GM19238 (cell line): ENCODE measurements around the gene ZNF839.
"Not testable (repeated sequence)": the region's sequence is repeated elsewhere in the genome, so short reads cannot be mapped to it uniquely, and the experiment has no call there.

Experiments
- DNase-seq: peaks from one replicate; pipeline ENCODE4 v3.0.0; 2011; ENCODE audit warnings: low spot score; ENCODE audit not compliant: insufficient read length

ZNF839 gene

DNA sequence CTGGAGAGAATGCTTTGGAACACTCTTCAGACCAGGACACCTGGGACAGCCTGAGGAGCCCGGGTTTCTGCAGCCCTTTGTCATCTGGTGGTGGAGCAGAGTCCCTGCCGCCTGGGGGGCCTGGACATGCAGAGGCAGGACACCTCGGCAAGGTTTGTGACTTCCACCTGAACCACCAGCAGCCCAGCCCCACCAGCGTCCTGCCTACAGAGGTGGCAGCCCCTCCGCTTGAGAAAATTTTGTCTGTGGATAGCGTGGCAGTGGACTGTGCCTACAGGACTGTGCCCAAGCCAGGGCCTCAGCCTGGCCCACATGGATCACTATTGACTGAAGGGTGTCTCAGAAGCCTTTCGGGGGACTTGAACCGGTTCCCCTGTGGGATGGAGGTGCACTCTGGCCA lies 22.0 kb downstream of the ZNF839 start:
- DNase-seq, result no peak

DNA sequence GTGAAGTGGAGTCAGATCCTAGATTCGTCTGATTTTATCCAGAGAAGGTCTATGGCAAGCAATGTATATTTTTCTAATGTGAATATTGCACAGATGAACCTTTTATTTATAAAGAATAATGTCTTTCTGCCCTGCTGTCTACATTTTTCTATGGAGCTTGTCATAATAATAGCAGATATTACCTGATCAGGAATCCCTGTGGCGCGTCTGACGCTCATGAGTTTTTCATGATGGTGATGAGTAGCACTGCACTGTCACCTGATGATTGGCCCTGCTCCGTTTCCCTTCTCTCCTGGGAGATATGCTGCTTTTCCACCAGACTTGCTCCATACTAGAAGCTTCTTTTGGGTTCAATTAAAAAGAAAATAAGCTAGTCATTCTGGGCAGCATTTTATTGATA lies 22.7 kb downstream of the ZNF839 start:
- DNase-seq, result no peak

DNA sequence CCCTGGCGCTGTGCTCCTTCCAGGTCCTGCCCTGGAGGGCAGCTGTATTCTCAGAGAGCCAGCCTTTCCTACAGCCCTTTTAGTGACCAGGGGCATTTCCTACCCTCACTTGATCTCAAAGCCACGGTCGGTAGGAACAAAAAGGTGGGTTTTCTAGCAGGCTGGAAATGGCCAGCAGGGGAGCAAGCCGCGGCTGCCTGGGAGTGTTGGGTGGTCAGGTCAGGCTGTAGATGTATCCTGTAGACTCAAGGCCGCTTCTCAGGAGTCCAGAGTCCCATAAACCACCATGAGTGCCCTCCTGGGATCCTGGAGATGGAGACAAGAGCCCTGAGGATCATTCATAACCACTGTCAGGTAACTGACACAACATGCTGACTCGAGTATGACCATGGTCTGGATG lies 24.5 kb downstream of the ZNF839 start:
- no peak for DNase-seq

DNA sequence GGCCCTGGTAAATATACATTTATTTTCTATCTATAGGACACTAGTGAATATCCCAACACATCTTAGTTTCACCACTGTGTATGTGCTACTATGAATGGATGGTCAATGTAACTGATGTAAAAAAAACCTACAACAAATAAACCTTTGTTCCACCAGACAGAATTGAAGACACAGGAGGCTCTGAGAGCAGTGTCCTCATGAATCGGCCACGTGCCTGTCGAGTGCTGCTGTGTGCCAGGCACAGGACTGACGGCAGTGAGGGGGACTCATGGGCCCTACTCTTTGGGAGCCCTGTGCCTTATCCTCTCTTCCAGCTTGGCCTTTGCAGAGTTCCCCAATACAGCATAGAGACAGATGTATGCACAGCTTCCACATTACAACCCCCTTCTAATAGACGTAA lies 24.9 kb downstream of the ZNF839 start:
- DNase-seq, result no peak

DNA sequence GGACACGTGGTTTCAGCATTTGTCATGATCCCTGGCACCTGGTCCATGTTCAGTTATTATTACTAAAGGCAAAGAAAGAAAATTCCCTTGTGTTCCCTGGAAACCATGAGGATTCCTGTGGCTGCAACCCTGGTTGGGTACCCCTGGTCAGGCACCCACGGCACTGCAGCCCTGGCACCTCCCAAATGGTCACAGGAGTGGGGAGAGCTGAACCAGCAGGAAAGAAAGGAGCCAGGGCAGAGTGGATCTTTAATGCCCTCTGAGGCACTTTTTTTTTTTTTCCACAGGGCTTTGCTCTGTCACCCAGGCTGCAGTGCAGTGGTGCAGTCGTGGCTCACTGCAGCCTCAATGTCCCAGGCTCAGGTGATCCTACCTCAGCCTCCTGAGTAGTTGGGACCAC lies 25.7 kb downstream of the ZNF839 start:
- DNase-seq, result no peak

DNA sequence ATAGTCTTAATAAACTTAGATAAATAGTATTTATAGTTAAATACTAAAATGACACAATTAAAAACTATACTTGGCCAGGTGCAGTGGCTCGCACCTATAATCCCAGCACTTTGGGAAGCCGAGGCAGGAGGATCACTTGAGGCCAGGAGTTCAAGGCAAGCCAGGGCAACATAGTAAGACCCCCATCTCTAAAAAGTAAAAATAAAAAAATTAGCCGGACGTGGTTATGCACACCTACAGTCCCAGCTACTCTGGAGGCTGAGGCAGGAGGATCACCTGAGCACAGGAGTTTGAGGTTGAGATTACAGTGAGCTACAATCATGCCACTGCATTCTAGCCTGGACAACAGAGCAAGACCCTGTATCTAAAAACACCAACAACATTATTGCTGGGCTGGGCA lies 27.1 kb downstream of the ZNF839 start:
- no peak for DNase-seq

DNA sequence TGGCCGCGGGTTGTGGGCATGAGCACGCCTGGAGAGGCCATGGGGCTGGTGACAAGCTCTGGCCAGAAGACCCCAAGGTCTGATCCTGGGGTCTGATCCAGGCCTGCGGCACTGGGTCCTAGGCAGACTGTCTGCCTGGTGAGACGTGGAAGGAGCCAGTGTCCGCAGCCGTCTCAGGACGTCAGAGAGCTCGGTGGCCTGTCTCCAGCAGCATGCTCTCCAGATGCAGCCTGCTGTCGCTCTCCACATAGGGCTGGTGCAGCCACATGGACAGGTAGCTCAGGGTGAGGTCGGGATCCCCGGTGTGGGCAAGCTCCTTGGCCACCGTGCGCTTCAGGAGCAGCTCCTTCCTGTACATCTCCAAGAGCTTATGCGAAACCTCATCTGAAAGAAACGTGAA lies 28.8 kb downstream of the ZNF839 start:
- DNase-seq, result no peak

DNA sequence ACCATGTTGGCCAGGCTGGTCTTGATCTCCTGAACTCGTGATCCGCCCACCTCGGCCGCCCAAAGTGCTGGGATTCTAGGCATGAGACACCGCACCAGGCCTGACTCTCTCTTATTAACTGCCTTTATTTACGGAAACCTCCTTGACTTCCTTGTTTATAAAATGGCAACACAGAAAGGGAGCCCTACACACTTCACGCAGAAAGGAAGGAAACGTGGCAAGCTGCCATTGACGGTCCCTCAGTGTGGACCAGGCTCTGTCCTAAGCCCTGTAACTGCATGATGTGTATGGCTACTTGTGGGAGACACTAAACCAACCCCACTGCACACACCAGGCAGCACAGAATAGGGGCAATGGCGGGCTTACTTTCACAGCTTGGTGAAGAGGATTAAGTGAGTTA lies 31.5 kb downstream of the ZNF839 start:
- DNase-seq, result no peak

DNA sequence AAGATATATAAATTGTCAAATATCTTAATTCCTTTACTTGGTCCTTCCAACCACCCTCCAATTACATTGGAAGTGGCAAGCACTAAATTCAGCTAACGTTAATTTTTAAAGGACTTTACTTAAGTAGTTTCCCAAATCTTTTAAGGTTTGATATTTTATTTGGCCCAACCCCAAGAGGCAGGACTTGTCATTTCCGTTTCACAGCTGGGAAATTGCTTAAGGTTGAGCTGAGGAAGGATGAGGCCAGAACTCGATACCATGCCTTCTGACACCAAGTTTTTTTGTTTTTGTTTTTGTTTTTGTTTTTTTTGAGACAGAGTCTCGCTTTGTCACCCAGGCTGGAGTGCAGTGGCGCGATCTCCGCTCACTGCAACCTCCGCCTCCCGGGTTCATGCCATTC lies 32.0 kb downstream of the ZNF839 start:
- not testable (repeated sequence) for DNase-seq

DNA sequence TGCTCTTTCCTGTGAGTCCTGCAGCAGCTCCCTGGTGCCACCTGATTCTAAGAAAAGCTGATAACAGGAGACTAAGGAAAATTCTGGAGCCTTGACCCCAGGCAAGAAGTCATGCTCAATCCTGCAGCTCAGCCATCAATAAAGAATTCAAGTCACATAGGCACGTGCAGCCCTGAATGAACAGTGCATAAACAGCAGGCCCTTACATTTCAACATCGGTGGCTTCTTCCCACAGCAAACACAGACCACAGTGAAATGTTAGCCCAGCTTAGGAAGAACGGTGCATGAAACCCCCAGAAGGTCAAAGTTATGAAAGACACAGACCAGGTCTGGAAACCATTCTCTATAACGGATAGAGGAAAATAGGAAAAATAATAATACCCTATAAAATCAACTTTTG lies 32.7 kb downstream of the ZNF839 start:
- DNase-seq, result no peak

DNA sequence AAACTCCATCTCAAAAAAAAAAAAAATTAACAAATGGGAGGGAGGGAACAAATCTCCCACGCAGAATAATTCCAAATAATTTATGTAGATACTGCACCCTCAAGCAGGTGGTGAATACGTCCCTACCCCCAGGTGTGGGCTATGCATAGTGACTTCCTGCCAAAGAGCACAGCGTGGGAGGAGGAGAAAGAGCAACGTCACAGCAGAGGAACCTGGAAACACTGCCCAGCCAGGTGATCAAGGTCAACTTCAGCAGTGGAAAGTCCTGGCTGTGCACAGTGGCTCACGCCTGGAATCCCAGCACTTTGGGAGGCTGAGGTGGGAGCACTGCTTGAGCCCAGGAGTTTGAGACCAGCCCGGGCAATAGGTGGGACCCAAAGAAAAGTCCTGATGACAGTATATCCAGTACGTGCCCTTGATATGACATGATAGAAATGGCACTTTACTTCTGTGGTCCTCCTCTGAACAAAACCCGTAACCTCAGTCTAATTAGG lies 33.6 kb downstream of the ZNF839 start:
- DNase-seq, result no peak

DNA sequence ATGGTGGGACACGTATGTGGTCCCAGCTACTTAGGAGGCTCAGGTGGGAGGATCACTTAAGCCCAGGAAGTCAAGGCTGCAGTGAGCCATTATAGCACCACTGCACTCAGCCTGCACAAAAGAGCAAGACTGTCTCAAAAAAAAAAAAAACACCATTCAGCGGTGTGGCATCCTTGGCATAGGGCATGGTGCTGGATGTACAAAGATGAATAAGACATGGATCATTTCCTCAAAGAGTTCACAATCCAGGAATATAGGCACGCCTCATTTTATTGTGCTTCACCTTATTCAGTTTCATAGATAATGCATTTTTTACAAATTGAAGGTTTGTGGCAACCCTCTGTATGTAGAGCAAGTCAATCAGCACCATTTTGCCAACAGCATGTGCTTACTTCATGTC lies 36.7 kb downstream of the ZNF839 start:
- DNase-seq, result no peak

DNA sequence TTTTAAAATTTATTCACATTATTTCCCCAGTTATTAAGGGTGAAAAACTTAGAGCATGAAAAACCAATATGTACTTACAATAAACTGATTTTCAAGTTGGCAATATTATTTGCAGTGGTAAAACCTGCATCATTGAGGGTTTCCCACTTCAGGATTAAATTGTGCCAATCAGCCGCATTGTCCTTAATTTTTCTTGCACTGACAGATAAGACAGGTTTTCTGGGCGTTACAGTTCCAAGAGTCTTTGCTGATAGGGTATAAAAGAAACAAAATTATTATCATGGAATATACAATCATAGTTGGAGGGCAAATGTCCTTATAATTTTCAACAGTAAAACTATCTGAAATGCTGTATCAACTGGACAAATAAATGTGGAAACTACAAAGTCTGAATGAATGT lies 39.8 kb downstream of the ZNF839 start:
- no peak for DNase-seq

DNA sequence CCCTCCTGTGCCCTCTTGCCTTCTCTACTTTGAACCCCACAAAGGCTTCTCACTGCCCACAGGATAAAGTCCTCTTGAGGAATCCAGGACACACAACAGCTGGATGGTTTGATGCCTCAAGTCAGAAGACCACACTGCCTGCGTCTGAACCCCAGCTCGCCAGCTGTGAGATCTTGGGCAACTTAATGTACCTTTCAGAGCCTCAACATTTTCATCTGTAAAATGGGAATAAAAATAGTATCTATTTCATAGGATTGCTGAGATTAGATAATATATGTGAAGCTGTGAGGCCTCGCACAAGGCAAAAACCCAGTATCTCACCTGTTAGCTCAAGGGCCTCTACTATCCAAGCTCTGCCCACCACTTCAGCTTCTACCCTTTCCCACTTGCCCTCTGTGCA lies 40.8 kb downstream of the ZNF839 start:
- DNase-seq, result no peak

DNA sequence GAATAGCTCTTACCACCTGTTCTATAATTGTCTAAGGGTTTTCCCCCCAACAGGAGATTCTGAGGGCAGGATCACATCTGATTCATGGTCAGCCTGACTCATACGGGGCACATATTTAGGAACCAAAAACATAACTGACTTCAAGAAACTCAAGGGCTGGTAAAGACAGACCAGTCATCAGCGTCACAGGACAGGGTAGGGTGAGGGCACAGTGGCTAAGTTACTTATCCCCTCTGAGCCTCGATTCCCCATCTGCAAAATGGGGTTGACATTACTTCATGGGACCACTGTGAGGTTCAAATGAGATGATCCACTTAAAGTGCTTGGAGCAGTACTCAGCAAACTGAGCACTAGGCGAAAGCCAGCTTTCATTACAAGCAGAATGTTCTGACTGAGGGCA lies 42.5 kb downstream of the ZNF839 start:
- peak; percentile 30 for DNase-seq

DNA sequence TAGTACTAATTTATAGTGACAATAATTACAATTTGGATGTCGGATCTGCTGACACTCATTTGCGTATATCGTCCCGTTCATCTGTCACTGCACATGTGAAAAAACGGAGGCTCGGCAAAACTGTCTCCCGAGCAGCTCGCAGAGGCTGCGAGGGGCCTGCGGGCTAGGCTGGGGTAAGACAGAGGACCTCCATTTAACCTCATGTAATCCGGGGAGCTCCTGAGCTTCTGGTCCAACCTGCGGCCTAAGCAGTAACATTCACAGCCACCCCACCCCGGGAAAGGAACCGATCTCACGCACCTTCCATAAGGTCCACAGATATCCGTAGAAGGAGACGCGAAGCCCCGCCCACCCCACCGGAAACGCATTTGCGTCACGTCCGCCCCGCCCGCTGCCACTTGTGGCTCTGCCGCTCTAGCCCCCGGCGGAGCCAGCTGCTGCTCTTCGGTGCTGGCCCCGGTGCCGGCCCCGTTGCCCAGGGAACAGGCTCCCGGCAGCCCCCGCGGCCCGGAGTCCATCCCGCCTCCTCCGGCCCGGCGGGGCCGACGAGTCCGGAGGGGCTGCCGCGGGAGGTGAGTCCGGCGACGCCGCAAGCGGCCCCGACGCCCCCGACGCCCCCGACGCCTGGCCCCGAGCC lies 43.1 kb downstream of the ZNF839 start, which contains the start of the genes CINP and TECPR2:
Gene CINP (minus strand): TSS at position 346 of the 637 bp plus-strand sequence. CDS start 39 bp downstream, at position 307.
Gene TECPR2 (plus strand): TSS at position 397 of the 637 bp plus-strand sequence. CDS start 13,781 bp downstream, outside the sequence.
- DNase-seq, result peak; percentile 91

DNA sequence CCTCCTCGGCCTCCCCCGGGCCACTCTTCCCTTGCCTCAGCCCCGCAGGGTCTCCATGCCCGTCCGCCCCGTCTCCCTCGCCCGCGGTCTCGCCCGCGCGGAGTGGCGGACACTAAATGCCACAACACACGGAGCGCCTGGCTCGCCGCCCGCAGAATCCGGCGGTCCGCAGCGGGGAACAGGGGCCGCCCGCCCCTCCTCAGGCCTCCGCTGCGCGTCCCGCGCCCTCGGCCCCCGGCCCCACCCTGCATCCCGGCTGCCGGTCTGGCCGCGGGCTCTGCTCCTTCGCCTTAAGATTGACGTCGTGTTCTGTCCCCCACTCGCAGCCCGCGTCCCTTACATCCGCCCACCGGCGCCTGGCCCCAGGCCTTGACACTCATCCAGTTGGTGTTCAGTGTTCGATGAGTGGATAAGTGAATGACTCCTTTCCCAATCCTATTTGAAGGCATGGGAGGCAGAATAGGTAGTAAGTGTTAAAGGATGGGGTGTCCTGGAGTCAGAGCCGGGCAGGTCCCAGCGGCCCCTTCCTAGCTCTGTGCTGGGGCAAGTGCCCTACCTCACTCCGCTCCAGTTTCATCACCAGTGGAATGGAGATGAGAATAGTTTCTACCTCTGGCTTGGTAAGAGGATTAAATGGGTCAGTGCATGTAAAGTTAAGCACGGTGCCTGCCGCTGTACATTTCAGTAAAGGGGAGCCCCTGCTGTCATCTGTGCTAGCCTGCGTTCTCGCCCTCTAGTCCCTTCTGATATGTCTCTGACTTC lies 43.8 kb downstream of the ZNF839 start:
- peak; percentile 16 for DNase-seq

DNA sequence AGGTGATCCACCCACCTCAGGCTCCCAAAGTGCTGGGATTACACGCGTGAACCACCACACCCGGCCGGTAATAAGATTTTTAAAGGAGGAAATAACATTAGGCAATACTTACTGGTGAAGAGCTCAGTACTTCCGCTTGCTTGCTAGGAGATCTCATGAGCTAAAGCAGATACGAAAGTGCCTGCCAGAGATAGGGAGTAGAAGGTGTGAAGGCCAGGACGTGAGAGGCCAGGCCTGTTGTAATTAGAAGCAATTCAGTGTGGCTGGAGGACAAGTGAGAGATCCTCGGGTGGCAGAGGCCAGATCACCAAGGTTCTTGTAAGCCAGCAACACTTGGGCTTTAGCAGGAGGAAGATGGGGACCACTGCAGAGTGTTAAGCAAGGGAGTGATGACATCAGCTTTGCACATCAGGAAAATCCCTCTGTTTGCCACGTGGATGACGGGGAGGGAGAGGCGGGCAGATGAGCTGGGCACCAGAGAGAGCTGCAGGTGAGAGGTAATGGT lies 50.8 kb downstream of the ZNF839 start:
- no peak for DNase-seq

DNA sequence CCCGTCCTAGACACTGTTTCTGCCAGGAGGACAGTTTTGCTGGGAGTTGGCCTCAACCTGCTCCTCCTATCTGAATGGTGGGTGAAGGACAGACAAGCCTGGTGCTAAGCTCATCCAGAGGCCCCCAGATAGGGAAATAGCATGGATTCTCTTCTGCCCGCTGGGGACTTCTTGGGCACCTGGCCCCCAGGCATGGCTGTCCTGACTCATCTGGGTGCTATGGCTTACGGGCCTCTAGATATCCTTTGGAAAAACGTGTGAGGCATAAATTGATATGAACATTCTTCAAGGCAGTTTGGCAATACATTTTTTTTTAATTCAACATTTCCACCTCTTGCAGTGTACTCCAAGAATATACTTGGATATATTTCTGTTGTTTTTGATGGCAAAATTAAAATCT lies 51.8 kb downstream of the ZNF839 start:
- DNase-seq, result no peak

DNA sequence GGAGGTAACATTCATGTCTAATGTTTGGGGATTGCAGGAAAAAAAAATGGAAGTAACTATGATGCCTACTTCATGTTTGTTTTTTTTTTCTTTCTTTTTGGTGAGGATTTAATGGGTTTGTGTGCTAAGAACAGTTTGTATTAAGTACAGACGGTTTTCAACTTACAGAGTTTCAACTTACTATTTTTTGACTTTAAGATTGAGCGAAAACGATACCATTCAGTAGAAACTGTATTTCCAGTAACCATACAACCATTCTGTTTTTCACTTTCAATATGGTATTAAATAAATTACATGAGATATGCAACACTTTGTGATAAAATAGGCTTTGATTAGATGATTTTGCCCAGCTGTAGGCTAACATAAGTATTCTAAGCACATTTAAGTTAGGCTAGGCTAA lies 53.6 kb downstream of the ZNF839 start:
- no peak for DNase-seq

DNA sequence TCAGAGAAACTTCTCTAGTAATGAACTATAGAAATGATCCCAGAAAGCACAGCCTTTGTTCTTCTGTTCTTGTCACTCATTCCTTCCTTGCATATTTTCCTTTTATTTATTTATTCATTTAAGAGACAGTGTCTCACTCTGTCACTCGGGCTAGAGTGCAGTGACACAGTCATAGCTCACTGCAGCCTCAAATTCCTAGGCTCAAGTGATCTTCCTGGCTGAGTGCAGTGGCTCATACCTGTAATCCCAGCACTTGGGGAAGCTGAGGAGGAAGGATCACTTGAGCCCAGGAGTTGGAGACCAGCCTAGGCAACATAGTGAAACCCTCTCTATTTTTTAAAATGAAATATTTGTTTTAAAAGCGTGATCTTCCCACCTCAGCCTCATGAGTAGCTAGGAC lies 54.7 kb downstream of the ZNF839 start:
- no peak for DNase-seq

DNA sequence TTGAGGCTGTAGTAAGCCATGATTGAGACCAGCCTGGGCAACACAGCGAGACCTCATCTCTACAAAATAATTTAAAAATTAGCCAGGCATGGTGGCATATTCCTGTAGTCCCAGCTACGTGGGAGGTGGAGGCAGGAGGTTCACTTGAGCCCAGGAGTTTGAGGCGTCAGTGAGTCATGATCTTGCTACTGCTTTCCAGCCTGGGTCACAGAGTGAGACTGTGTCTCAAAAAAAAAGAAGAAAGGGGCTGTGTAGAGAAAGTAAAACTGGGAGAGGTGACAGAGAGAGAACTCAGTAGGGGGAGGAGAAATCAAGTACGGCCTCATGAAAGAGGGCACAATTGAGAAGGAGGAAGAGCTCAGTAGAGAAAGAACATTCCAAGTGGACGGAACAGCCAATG lies 55.6 kb downstream of the ZNF839 start:
- no peak for DNase-seq

DNA sequence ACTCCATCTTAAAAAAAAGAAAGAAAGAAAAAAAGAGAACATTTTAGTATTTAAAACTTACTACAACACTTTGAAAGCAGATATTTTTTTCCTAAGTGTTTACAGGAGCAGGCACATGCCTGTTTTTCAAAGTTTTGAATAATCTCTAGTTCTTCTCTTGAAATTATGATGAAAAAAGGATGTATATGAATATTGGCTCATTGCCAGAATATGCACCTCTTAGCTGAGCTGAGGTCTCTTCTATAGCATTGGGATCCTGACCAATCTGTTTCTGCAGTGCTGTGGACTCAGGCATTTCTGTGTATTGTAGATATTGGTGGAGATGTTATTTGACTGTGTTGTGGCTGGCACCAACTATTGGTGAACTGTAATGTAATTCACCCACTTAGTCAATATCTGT lies 58.1 kb downstream of the ZNF839 start:
- DNase-seq, result no peak
